HT-29 (cell line): ENCODE results near the gene PEX7. TPM values are rescaled to one million over a fixed set of nuclear protein-coding genes. Genes with fewer than 3 reads are reported as not detected.
"Not testable (repeated sequence)": the region's sequence is repeated elsewhere in the genome, so short reads cannot be mapped to it uniquely, and the experiment has no call there.

ENCODE experiments used
- DNase-seq: peaks from one replicate; pipeline ENCODE4 v3.0.0-alpha.2; 2015; ENCODE audit warnings: low spot score
- total RNA-seq: library from RNA; depleted of rRNA; stranded (reverse); fragments of >200 nt; shearing (Covaris generic); gene quantifications from 2 replicates; pipeline ENCODE4 v1.2.3, GENCODE V29; 2014

The PEX7 gene
- total RNA-seq, 1 experiment from 2014 or later, result 16.5 TPM

DNA sequence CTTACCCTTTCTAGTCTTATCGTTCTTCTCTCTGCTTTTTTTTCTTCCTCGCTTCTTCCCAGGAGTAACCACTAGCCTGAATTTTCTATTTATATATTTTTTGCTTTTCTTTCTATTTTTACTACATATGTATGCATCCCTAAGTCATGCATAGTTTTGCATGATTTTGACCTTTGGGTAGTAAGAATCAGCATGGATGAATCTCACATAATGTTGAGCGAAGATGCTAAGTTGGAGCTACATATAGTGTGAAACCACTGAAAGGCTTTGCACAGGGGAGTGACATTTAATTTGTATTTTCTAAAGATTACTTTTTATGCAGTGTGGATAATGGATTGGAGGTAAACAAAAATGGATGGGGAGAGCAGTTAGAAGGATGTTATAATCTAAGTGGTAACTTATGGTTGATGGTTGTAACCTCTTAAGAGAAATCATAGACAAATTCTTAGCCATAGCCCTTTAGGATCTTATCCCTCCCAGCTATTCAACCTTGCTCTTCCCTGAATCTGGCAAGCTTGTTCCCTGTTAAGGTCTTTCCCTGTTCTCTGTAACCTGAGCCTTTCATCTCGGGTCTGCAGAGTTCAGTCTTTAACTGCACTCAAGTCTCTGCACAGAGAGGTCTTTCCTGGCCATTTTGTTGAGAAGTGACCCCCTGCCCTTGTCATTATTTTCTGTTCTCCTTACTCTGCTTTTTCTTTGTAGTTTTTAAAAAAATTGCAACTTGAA is 18.0 kb downstream of the PEX7 start:
- no peak for DNase-seq

GRCh38 chr6:136843210-136843609 is 20.8 kb downstream of the PEX7 start:
- no peak for DNase-seq

DNA sequence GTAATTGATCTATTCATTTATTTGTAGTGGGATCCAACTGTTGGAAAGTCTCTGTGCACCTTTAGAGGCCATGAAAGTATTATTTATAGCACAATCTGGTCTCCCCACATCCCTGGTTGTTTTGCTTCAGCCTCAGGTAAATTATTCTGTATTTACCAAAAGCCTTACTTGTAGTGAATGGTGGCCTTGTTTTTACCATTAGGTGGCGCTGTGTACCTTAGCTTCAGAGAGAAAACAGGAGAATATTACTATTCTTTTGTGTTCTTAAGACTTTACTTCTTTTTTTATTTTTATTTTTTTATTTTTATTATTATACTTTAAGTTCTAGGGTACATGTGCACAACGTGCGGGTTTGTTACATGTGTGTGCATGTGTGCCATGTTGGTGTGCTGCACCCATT is 23.7 kb downstream of the PEX7 start:
- peak; percentile 37 for DNase-seq

GRCh38 chr6:136846477-136846876 is 24.1 kb downstream of the PEX7 start:
- not testable (repeated sequence) for DNase-seq

DNA sequence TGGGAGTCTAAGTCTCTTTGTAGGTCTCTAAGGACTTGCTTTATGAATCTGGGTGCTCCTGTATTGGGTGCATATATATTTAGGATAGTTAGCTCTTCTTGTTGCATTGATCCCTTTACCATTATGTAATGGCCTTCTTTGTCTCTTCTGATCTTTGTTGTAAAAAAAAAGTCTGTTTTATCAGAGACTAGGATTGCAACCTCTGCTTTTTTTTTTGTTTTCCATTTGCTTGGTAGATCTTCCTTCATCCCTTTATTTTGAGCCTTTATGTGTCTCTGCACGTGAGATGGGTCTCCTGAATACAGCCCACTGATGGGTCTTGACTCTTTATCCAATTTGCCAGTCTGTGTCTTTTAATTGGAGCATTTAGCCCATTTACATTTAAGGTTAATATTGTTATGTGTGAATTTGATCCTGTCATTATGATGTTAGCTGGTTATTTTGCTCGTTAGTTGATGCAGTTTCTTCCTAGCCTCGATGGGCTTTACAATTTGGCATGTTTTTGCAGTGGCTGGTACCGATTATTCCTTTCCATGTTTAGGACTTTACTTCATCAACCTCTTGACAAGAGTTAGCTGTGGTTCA is 27.7 kb downstream of the PEX7 start:
- DNase-seq, result not testable (repeated sequence)

DNA sequence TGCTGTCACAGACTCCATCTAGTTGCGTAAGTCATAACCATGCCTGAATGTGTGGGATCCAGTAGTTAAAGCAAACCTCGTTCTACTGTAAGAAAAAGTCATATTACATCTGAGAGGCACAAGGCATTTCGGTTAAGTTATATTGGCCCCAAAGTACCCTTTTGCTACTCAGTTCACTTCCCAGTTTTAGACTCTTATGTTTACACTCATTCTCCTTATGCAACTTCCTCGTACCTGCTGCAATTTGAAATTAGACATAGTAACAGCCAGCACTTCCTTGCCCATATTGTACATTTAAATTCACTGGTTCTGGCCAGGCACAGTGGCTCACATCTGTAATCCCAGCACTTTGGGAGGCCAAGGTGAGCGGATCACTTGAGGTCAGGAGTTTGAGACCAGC is 37.0 kb downstream of the PEX7 start:
- no peak for DNase-seq

- DNase-seq, result no peak
These were observed 37.7 kb downstream of the PEX7 start for GRCh38 chr6:136860043-136860442.

- no peak for DNase-seq
These were observed 40.3 kb downstream of the PEX7 start for GRCh38 chr6:136862662-136863061.

GRCh38 chr6:136863752-136864151 is 41.4 kb downstream of the PEX7 start:
- no peak for DNase-seq

GRCh38 chr6:136864676-136865075 is 42.3 kb downstream of the PEX7 start:
- no peak for DNase-seq

GRCh38 chr6:136866872-136867416 is 44.6 kb downstream of the PEX7 start:
- no peak for DNase-seq

DNA sequence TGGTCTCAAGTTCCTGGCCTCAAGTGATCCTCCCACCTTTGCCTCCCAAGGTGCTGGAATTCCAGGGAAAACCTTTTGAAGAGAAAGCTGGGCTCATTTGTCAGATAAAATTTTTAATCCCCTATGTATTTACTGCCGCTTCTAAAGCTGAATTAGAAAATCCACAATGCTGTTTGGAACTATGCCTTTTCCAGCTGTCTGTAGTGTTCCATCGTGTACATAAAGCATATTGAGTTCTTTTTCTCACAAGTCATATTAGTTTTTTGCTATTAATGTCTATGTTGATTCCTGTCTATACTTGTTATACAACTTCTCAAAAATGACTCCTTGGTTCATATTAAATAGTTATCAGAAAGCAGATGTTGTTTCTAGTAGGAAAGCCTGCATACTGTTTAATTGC is 47.1 kb downstream of the PEX7 start:
- DNase-seq, result no peak

- peak; percentile 16 for DNase-seq
These were observed 51.4 kb downstream of the PEX7 start for GRCh38 chr6:136873748-136874147.

GRCh38 chr6:136876469-136876868 is 54.1 kb downstream of the PEX7 start:
- DNase-seq, result not testable (repeated sequence)

DNA sequence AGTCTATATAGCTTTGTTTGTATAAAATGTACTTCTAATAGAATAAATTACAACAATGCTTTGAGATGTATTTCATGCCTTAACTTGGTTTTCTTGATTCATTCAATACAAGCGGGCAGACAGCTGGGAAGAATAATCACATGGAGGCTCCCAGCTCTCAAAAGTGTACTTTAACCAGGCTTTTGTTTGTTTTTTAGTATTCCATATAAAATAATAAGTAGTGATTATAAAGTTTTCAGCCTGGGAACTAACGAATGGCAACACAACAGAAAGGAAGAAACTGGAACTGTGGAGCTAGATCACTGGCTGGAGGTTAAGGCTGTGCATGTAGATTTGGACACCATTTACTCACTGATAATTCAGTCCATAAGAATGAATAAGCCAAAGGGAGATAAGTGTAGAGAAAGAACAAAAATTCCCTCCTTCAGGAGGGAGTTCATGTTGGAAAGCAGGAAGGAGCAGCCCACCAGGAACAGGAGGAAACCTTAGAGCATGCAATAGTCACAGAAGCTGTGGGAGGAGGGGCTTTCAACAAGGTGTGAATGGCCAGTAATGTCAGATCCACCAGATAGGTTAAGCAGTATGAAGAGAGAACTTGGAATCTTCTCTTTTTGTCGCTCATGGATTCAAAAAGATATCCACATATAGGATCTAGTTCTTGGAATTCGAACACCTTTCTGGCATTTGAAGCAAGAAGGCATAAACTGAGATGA is 58.5 kb downstream of the PEX7 start:
- no peak for DNase-seq

DNA sequence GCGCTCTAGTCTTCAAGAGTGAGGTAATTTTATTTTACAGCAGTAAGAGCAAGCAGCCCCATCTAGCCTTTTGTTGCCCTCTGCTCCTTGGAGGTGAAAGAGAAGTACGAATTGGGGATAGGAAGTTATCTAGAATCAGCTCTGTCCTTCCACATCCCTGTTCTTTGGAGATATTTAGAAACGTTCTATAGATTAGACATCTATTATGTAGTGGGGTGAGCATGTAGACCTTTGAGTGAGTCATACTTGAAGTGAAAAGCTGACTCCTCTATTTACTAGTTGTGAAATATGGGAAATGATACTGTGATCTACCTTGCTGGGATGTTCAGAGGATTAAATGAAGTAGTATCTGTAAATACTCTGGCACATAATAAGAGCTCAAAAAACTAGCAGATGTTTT is 63.7 kb downstream of the PEX7 start:
- DNase-seq, result no peak

GRCh38 chr6:136887953-136888352 is 65.6 kb downstream of the PEX7 start:
- no peak for DNase-seq

DNA sequence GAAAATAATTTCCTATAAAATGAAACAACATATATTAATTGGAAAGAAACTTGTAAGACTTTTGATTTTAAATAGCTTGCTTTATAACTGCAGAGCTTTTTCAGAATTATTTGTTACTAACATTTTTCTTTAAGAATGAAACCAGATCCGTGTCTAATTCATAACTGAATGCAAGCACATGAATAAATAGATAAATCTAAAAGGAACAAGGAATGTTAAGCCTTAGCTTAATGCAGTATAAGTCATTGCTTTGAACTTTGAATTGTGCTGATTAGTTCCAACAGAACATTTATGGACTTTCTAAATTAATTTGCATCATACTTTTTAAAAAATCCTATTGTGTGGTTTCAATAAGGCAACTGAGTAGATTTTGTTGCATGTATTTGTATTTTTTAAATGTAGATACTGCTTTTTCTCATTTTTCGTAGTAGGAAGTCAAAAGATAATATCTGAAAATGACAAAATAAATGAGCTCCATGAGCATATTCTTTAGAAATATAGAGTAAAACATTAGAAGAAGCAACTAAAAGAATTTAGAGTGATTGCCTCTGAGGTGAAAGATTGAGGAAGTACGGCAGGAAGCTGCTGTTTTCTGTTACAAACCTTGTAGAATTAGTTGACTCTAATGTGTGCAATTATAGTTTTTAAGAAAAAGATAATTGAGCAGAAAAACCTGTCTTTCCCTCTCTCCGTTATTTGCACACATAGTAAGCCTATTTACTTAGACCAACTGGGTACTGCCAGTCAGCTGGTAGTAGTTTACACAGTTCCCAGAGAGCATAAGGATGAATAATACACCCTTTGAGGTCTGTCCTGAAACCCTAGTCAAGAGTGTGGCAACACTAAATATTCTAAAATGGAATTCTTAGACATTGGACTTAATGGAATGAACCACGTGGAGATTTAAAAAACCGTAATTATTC is 67.1 kb downstream of the PEX7 start:
- DNase-seq, result no peak

DNA sequence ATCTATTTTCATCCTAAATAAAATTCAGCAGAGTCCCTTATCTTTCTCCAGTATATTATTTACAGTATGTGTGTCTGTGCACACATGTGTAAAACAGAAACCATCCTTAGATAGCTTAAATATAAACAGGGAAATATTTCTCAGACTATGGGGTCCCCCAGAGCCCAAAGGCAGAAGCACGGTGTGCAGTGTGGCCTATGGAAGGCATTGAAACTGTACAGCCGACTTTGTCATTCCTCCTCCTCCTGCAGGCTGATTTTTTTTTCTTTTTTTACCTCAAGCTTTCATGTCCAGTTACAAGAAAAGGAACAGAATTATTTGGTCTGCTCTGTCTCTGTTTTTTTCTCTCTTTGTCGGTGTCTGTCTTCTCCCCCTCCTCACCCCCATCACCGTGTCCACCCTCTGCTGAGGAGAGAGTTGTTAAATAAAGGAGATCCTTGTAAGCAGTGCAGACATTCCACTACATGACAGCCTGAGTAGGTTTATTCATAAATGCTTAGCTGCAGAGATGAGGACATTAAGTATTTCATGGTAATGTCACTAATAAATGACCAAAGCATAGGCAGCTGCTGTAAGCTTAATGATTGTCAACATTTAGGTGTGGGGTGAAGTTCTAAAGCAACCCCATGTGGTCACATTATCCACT is 67.9 kb downstream of the PEX7 start:
- DNase-seq, result no peak

- DNase-seq, result no peak
These were observed 68.6 kb downstream of the PEX7 start for GRCh38 chr6:136890986-136891385.

- no peak for DNase-seq
These were observed 70.8 kb downstream of the PEX7 start for GRCh38 chr6:136893187-136893586.
